Activated CD8-positive, alpha-beta T cell treated with anti-CD3 and anti-CD28 coated beads for 36 hours (primary cell): Measurements from ENCODE around the gene CKM. TPM values are rescaled to one million over a fixed set of nuclear protein-coding genes. Genes with fewer than 3 reads are reported as not detected.
"Not testable (repeated sequence)": the region's sequence is repeated elsewhere in the genome, so short reads cannot be mapped to it uniquely, and the experiment has no call there.

Source experiments
- ATAC-seq: fragments of 200-7000 bp; cut with Tn5 transposase; one replicate; pipeline ENCODE4 v1.10.0; 2021; ENCODE audit warnings: mild to moderate bottlenecking, moderate library complexity
- CTCF ChIA-PET: fragments of 350-600 bp; sonication (Branson Sonifier 250); formaldehyde crosslinking; loops from one replicate; lab custom pipeline; 2021; ENCODE audit warnings: antibody characterized with exemption; lab: Charles Lee
- POLR2A ChIA-PET: fragments of 350-600 bp; sonication (Branson Sonifier 250); formaldehyde crosslinking; loops from one replicate; lab custom pipeline; 2021; ENCODE audit warnings: antibody characterized with exemption; lab: Charles Lee
- DNase-seq: peaks from one replicate; pipeline ENCODE4 v3.0.0-alpha.2; 2020
- H3K27ac Mint-ChIP-seq: one replicate; pipeline ENCODE4 v1.8.0; 2021; ENCODE audit warnings: mild to moderate bottlenecking, mixed read lengths
- H3K27me3 Mint-ChIP-seq: one replicate; pipeline ENCODE4 v1.8.0; 2021; ENCODE audit warnings: mixed read lengths
- H3K36me3 Mint-ChIP-seq: one replicate; pipeline ENCODE4 v1.8.0; 2021; ENCODE audit warnings: low read depth, mixed read lengths
- H3K4me1 Mint-ChIP-seq: one replicate; pipeline ENCODE4 v1.8.0; 2021; ENCODE audit warnings: low read depth, mixed read lengths
- H3K4me3 Mint-ChIP-seq: one replicate; pipeline ENCODE4 v1.8.0; 2021; ENCODE audit warnings: mild to moderate bottlenecking, moderate library complexity, mixed read lengths
- H3K9me3 Mint-ChIP-seq: one replicate; pipeline ENCODE4 v1.8.0; 2021; ENCODE audit warnings: mixed read lengths
- intact Hi-C: fragments of 100-400 bp; cut with micrococcal nuclease; formaldehyde crosslinking; loops from one replicate; pipeline ENCODE4 v1.10.0; 2022
- total RNA-seq, 2 experiments: library from RNA; stranded (reverse); gene quantifications; one replicate each; pipeline ENCODE4 v1.2.3, GENCODE V29; 2021
- TF ChIP-seq, protein P1 (sequence below): fragments of 200-600 bp; IDR thresholded peaks from one replicate; pipeline ENCODE4 v1.8.0; 2022; ENCODE audit warnings: antibody characterized with exemption, mild to moderate bottlenecking

CKM gene
- total RNA-seq, 2 experiments from 2014 or later = not detected

DNA sequence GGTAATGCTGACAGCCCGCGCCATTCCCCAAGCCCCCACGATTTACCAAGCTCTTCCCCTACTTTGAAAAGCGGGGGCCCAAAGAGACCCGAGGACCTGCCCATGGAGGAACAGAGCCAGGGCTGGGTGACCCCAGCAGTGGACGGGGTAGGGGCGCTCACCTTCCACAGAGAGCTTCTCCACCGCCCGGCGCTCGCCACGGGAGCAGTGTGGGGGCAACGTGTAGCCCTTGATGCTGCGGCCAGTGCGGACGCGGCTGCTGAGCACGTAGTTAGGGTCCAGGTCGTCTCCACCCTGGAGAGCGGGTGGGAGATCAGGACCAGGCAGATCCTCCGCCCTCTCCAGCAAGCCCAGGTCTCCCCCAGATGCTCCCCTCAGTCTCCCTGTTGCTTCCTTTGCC is 7.4 kb downstream of the CKM start:
- DNase-seq = no peak
- intact Hi-C loops = no loop called here
- Mint-ChIP-seq H3K36me3 (no peaks in the 10 kb centered on the region), H3K4me3 (no peak overlapping the region), H3K4me1 (no peaks in the 10 kb centered on the region), H3K27me3 (peaks cover 21% of the 10 kb centered on the region), H3K9me3 (no peaks in the 10 kb centered on the region), H3K27ac (no peak overlapping the region)
- CTCF ChIA-PET = interaction anchor here (1.0 kb wide), 1 partner anchor 87 kb away, joined by 3 read pairs; no protein-coding TSS in a partner anchor
- TF ChIP-seq, protein P1, sequence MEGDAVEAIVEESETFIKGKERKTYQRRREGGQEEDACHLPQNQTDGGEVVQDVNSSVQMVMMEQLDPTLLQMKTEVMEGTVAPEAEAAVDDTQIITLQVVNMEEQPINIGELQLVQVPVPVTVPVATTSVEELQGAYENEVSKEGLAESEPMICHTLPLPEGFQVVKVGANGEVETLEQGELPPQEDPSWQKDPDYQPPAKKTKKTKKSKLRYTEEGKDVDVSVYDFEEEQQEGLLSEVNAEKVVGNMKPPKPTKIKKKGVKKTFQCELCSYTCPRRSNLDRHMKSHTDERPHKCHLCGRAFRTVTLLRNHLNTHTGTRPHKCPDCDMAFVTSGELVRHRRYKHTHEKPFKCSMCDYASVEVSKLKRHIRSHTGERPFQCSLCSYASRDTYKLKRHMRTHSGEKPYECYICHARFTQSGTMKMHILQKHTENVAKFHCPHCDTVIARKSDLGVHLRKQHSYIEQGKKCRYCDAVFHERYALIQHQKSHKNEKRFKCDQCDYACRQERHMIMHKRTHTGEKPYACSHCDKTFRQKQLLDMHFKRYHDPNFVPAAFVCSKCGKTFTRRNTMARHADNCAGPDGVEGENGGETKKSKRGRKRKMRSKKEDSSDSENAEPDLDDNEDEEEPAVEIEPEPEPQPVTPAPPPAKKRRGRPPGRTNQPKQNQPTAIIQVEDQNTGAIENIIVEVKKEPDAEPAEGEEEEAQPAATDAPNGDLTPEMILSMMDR = no peak
- POLR2A ChIA-PET = no interaction called here
- ATAC-seq = no peak

DNA sequence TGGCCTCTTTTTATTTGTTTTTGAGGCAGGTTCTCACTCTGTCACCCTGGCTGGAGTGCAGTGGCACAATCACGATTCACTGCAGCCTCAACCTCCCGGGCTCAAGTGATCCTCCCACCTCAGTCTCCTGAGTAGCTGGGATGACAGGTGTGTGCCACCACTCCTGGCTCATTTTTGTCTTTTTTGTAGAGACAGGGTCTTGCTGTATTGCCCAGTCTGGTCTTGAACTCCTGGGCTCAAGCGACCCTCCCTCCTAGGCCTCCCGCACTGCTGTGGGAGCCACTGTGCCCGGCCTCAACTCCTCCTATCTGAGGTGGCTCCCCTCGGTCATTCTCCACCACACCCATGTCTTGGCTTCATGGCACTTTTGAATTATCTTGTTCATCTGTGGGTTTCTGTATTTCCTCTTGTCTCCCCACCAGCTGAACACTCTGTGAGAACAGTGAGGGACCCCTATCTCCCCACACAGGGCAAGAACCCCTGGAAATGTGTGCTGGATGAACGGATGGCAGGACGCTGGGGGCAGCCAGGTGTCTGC is 7.9 kb downstream of the CKM start:
- Mint-ChIP-seq H3K36me3 (no peaks in the 10 kb centered on the region), H3K4me3 (no peak overlapping the region), H3K27me3 (peaks cover 21% of the 10 kb centered on the region), H3K27ac (no peak overlapping the region), H3K9me3 (no peaks in the 10 kb centered on the region), H3K4me1 (no peaks in the 10 kb centered on the region)
- CTCF ChIA-PET = interaction anchor here (1.0 kb wide), 1 partner anchor 87 kb away, joined by 3 read pairs; no protein-coding TSS in a partner anchor
- ATAC-seq (no peak), DNase-seq (no peak)
- intact Hi-C loops = no loop called here
- TF ChIP-seq, protein P1 = no peak
- POLR2A ChIA-PET = no interaction called here

DNA sequence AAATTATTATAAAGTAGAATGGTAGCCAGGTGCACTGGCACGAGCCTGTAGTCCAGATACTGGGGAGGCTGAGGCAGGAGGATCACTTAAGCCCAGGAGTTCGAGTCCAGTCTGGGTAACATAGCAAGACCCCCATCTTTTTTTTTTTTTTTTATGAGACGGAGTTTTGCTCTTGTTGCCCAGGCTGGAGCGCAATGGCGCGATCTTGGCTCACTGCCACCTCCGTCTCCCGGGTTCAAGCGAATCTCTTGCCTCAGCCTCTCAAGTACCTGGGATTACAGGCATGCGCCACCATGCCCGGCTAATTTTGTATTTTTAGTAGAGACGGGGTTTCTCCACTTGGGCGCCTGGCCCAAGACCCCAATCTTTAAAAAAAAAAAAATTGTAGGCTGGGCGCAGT is 10.4 kb downstream of the CKM start:
- intact Hi-C loops, CTCF ChIA-PET, H3K27ac Mint-ChIP-seq, ATAC-seq, H3K4me3 Mint-ChIP-seq, POLR2A ChIA-PET, H3K4me1 Mint-ChIP-seq, H3K36me3 Mint-ChIP-seq, H3K9me3 Mint-ChIP-seq, DNase-seq: not testable (repeated sequence)
- H3K27me3 Mint-ChIP-seq = peaks cover 13% of the 10 kb centered on the region

DNA sequence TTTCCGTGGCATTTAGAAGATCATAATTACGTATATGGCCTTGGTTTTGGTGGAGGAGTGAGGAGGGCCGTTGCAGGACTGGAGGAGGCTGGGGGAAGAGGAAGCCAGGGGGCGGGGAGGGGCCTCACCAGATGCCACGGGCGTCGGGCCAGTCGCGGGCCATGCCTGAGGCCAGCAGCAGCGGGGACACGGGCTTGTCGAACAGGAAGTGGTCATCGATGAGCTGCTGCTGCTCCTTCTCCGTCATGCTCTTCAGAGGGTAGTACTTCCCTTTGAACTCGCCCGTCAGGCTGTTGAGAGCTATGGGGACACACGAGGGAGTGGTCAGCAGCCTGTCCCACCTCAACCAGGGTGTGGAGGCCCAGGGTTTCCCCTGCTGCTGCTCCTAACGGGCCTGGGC is 11.1 kb downstream of the CKM start:
- H3K27ac Mint-ChIP-seq = no peak overlapping the region
- no peak for ATAC-seq
- no peaks in the 10 kb centered on the region for H3K4me1 Mint-ChIP-seq
- ChIA-PET CTCF (no interaction called here), POLR2A (no interaction called here)
- H3K36me3 Mint-ChIP-seq = no peaks in the 10 kb centered on the region
- intact Hi-C loops = no loop called here
- H3K27me3 Mint-ChIP-seq = peaks cover 9% of the 10 kb centered on the region
- H3K4me3 Mint-ChIP-seq = no peak overlapping the region
- TF ChIP-seq, protein P1 = no peak
- H3K9me3 Mint-ChIP-seq = no peaks in the 10 kb centered on the region
- DNase-seq = no peak

DNA sequence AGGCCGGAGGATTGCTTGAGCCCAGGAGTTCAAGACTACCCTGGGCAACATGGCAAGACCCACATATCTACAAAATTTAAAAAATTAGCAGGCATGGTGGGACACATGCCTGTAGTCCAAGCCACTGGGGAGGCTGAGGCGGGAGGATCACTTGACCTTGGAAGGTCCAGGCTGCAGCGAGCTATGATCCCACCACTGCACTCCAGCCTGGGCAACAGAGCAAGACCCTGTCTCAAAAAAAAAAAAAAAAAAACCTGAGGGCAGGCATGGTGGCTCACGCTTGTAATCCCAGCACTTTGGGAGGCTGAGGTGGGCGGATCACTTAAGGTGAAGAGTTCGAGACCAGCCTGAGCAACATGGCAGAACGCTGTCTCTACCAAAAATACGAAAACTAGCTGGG is 13.4 kb downstream of the CKM start:
- H3K4me3 Mint-ChIP-seq, POLR2A ChIA-PET, H3K36me3 Mint-ChIP-seq, H3K4me1 Mint-ChIP-seq, intact Hi-C loops, H3K9me3 Mint-ChIP-seq, ATAC-seq, H3K27me3 Mint-ChIP-seq, DNase-seq, H3K27ac Mint-ChIP-seq, CTCF ChIA-PET: not testable (repeated sequence)

DNA sequence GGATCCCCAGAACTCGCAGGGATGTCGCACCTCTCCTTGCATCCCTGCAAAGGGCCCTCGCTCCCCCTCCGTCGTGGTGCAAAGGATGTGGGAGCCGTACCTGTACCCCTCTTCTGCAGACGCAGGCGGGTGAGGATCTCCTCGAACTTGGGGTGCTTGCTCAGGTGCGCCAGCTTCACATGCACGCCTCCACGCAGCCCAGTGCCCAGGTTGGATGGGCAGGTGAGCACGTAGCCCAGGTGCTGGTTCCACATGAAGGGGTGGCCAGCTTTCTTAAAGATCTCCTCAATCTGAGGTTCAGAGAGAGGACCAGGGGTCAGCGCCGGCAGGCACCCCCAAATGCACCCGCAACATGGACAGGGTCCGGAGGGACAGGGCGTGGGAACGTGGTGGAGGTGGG is 15.3 kb downstream of the CKM start:
- Mint-ChIP-seq H3K27me3 (no peaks in the 10 kb centered on the region), H3K4me1 (no peaks in the 10 kb centered on the region), H3K9me3 (no peaks in the 10 kb centered on the region), H3K36me3 (no peaks in the 10 kb centered on the region), H3K4me3 (no peak overlapping the region), H3K27ac (no peak overlapping the region)
- no peak for DNase-seq
- intact Hi-C loops = no loop called here
- TF ChIP-seq, protein P1 = no peak
- ChIA-PET CTCF (interaction anchor here (1.1 kb wide), 1 partner anchor 32 kb away, joined by 3 read pairs; no protein-coding TSS in a partner anchor), POLR2A (no interaction called here)
- no peak for ATAC-seq
